Inflammatory macrophage treated with lipopolysaccharide for 1 hour (primary cell): ENCODE results near the gene BTNL2.
"Not testable (repeated sequence)": the region's sequence is repeated elsewhere in the genome, so short reads cannot be mapped to it uniquely, and the experiment has no call there.

Experiments used
- DNase-seq, 2 donors: peaks; one replicate each; pipeline ENCODE4 v3.0.0-alpha.2; 2020 to 2022

BTNL2 gene

DNA sequence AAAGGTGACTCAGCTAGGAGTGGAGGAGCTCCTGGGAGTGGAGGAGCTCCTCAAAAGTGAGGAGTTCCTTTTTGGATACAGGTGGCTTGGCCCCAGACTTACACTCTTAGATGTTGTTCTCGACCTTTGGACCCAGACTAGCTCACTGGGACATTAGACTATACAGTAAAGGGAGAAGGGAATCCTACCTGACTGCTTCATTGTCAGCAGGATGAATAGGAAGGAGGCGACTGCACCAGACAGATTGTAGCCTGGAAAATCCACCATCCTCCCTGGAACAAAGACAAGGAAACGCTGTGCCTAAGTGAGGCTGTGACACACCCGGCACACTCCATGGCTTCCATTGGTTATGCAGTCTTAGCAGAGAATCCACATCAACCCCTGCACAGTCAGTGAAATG, at the start of gene BTNL2:
Gene BTNL2, minus strand, starts transcription at position 325 of the 400 bp plus-strand sequence. Its CDS starts 58 bp downstream, at position 267.
- no peak for DNase-seq

GRCh38 chr6:32449088-32449736, 42.2 kb upstream of the BTNL2 start:
- no peak for DNase-seq

DNA sequence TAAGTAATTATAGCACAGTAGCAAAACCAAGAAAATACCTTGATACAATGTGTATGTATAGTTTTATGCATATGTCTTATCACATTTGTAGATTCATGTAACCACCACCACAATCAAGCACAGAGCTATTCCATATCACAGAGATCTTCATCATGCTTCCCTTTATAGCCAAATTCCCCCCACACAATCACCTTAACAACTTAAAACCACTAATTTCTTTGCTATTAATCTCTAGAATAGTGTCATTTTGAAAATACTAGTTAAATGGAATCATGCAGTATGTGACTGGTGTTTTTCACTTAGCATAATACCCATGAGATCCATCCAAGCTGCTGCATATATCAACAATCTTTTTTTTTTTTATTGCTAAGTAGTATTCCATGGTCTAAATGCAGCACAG, 41.0 kb upstream of the BTNL2 start:
- no peak for DNase-seq

- DNase-seq = no peak
These were observed 38.4 kb upstream of the BTNL2 start for GRCh38 chr6:32445321-32445854.

DNA sequence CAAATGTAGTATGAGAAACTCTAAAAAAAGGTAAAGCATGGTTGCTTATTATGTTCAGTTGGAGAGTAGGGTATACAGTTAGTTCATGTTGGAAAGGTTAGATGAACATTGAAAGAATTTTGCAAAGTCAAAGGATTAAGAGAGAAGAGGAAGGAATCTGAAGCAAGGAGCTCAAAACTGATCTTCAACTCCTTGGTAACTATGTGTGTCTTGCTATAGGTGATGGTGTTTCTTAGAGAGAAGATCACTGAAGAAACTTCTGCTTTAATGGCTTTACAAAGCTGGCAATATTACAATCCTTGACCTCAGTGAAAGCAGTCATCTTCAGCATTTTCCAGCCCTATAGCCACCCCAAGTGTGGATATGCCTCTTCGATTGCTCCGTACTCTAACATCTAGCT, 37.5 kb upstream of the BTNL2 start:
- no peak for DNase-seq

DNA sequence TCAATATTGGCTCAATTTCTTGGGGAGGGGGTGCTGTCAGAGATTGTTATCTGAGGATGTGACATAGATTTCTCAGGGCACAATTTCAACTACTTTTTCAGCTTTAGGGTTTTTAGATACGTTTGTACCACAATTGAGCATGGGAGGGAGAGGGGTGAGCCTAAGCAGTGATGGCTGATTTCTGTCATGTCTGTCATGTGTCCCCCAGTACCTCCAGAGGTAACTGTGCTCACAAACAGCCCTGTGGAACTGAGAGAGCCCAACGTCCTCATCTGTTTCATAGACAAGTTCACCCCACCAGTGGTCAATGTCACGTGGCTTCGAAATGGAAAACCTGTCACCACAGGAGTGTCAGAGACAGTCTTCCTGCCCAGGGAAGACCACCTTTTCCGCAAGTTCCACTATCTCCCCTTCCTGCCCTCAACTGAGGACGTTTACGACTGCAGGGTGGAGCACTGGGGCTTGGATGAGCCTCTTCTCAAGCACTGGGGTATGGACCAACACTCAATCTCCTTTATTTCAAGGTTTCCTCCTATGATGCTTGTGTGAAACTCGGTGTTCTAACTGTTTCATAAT, 36.1 kb upstream of the BTNL2 start:
- no peak for DNase-seq

- no peak for DNase-seq
These were observed 35.3 kb upstream of the BTNL2 start for GRCh38 chr6:32442243-32442667.

DNA sequence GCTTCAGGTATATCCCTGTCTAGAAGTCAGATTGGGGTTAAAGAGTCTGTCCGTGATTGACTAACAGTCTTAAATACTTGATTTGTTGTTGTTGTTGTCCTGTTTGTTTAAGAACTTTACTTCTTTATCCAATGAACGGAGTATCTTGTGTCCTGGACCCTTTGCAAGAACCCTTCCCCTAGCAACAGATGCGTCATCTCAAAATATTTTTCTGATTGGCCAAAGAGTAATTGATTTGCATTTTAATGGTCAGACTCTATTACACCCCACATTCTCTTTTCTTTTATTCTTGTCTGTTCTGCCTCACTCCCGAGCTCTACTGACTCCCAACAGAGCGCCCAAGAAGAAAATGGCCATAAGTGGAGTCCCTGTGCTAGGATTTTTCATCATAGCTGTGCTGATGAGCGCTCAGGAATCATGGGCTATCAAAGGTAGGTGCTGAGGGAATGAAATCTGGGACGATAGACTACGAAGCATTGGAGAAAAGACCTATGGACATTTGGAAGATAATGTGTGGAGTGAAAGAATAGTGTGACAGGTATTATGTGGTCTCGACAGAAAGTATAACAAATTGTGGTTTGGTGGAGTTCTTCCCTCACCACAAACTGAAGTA, 32.7 kb upstream of the BTNL2 start, which contains the start of gene HLA-DRA:
Gene HLA-DRA, plus strand, starts transcription at position 286 of the 613 bp plus-strand sequence. Its CDS starts 64 bp downstream, at position 350.
- DNase-seq = peak; percentile 94 to 100

DNA sequence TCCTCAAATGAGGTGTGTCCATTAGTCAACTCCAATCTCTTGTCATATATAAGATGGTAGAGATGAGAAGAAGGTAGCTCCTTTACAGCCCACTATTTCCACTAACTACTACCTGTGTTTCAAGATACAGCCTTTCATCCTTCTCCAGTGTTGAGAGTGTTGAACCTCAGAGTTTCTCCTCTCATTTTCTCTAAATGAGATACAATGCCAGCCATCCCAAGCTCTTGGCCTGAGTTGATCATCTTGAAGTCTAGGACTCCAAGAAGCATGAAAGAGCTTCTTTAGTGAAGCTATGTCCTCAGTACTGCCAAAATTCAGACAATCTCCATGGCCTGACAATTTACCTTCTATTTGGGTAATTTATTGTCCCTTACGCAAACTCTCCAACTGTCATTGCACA, 32.2 kb upstream of the BTNL2 start:
- no peak for DNase-seq

DNA sequence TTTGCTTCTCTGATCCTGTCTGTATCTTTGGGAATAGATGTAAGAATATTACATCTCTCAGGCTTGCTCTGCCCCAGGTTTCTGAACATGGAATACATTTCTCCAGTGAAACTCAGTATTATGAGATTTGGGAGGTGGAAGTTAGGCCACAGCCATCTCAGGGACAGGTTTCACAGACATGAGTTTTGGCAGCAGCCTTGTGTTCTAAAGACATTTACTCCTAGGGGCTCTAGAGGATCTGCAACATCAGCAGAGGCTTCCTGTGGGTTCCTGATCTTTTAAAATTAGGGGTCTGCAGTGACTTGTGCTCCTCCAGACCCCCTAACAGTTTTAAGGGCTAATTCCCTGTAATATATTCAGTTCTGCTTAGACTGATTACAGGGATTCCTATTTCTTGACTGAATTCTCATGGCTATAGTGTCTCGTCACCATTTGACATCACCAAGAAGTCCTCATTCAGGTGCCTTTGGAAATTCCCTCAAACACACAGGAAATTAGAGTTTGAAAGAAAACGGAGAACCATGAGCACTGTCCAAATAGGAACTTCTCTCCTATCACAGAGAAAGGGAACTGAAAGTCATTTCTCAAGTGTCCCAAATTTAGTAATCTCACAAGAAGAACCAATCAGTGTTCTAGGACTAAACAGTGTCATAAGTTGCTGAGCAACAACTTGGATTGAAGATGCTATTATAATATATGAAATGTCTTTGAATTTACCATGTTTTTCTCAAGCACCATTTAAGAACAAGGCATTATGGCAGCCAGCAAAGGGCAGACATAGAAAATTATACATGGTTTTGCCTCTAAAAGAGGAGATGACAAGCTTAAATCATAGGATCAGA, 30.2 kb upstream of the BTNL2 start:
- DNase-seq = peak; percentile 97 to 99

DNA sequence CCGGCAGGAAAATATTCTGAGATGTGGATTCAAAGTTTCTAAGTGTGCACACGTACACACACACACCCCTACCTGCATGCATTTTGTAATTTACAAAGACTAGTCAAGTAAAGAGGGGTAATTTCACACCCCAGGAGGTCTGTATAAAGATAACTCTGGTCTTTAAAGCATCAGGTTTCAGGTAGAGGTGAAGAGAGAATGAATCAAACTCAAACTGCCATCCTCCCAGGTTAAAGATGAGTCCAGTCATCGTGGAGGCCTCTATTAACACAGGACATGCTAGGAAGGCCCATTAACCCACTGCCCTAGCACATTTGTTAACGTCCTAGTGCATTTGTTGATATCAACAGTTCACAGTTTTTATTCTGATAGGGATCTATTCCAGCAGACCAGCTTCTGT, 29.2 kb upstream of the BTNL2 start:
- DNase-seq = no peak

GRCh38 chr6:32433950-32434349, 27.0 kb upstream of the BTNL2 start:
- DNase-seq = not testable (repeated sequence)

GRCh38 chr6:32432050-32432450, 25.1 kb upstream of the BTNL2 start:
- DNase-seq = peak; percentile 73 to 80

- no peak for DNase-seq
These were observed 24.2 kb upstream of the BTNL2 start for GRCh38 chr6:32431142-32431541.

GRCh38 chr6:32430179-32430578, 23.2 kb upstream of the BTNL2 start:
- DNase-seq = no peak

DNA sequence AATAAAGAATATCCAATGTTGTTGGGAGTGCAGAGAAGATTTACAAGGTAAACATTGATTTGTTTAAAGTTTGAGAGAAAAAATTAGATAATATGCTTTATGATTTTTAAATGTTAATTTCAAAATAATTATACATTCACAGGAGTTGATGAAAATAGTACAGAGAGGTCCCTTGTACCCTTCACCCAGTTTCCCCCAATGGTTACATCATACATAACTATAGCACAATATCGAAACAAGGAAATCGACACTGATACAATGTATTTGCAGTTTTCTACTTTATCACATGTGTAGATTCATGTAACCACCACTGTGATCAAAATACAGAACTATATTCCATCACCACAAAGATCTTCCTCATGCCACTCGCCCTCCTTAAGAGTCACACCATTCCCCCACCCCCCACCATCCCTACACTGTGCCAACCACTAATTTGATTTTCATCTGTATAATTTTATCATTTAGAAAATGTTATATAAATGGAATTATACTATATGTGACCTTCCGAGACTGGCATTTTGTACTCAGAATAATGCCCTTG, 21.0 kb upstream of the BTNL2 start:
- DNase-seq = no peak

- no peak for DNase-seq
These were observed 20.2 kb upstream of the BTNL2 start for GRCh38 chr6:32427218-32427617.

DNA sequence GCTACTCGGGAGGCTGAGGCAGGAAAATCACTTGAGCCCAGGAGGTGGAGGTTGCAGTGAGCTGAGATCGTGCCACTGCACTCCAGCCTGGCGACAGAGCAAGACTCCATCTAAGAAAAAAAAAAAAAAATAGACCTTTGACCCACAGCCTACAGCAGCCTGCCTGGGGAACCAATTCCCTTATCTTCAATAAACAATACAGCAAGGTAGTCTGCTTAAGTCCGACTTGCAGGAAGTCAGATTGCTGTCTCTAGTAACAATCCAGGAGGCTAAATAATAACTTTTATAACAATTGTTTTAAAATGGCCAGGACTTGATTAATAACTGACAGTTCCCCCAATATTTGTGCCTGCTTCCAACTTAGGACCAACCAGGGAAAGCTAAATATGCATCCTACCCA, 19.4 kb upstream of the BTNL2 start:
- no peak for DNase-seq

DNA sequence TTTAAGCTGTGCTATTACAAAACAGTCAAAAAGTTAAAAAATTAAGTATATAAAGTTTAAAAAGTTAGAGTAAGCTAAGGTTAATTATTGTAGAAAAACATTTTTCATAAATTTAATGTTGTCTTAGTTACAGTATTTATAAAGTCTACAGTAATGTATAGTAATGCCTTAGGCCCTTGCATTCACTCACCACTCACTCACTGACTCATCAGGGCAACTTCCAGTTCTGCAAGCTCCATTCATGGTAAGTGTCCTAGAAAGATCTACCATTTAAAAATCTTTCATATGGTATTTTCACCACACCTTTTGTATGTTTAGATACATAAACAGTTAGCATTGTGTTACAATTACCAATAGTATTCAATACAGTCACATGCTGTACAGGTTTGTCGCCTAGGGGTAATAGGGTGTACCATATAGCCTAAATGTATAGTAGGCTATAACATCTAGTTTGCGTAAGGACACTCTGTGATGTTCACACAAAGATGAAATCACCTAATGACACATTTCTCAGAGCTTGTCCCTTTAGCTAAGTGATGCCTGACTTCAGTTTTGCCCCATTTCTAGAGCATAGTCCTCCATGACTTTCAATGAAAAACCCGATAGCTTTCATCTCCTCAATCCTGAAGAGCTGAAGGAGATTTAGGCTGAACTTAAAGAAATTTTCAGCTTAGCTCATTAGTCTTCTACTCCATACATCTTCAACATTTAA, 17.8 kb upstream of the BTNL2 start:
- DNase-seq = peak; percentile 47 to 62

DNA sequence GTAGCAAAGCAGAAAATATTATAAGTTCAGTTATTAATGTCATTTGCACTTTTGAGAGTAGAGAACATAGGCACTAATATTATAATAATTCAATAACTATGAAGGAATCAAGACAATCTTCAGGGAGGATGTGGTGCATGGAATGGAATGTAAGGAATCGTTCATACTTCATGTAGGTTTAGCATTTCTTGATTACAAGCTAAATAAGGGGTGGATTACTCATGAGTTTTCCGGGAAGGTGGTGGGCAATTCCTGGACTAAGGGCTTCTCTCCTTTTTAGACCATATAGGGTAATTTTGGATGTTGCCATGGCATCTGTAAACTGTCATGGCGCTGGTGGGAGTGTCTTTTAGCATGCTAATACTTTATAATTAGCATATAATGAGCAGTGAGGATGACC, 9.1 kb upstream of the BTNL2 start:
- no peak for DNase-seq

- peak; percentile 63 to 95 for DNase-seq
These were observed 8.6 kb upstream of the BTNL2 start for GRCh38 chr6:32415521-32416019.
